Measurements from ENCODE around the gene ARPC2. TPM values are rescaled to one million over a fixed set of nuclear protein-coding genes. Genes with fewer than 3 reads are reported as not detected.

The ARPC2 gene
- polyA plus RNA-seq, 1 experiment = 666 TPM

DNA sequence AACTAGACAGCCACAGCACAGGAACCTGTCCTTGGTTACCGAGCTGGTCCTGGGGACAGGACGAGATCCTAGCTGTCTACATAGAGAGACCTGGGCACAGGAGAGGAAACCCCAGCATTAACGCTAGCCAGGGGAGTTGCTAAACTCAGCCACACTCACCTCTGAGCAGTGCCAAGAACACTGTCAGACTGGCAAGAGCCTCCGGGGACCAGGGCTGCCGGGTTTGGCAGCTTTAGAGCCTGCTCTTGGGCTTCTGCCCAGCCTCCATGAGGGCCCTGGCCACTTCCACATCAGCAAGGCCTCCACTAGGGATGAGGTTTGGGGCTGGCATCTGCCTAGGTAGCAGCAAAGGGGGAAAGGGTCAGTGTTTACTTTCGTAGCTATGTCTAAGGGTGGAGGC lies 68.6 kb downstream of the ARPC2 start:
- Histone ChIP-seq H3K27me3 (ENCODE audit: control insufficient read depth, insufficient read depth, low read length) (no peaks in the 10 kb centered on the region), H3K4me3 (ENCODE audit: low read depth, low read length) (peak overlapping the region; percentile 64), H3K9me3 (ENCODE audit: control insufficient read depth, insufficient read depth, low read length) (no peaks in the 10 kb centered on the region), H3K27ac (ENCODE audit: low read depth, low read length) (peak overlapping the region; percentile 100)
- ChIA-PET CTCF (interaction anchor here (2.0 to 4.7 kb wide), 4 partner anchors 10 to 110 kb away, joined by 9 to 35 read pairs (median 15); partner anchors contain the start of gene PNKD), POLR2A (interaction anchor here (0.5 to 2.5 kb wide), 2 partner anchors 10 to 85 kb away, joined by 3 to 13 read pairs; no protein-coding TSS in a partner anchor)
- DNase-seq (ENCODE audit: low read depth, low spot score) = no peak
- TF ChIP-seq, protein P1, sequence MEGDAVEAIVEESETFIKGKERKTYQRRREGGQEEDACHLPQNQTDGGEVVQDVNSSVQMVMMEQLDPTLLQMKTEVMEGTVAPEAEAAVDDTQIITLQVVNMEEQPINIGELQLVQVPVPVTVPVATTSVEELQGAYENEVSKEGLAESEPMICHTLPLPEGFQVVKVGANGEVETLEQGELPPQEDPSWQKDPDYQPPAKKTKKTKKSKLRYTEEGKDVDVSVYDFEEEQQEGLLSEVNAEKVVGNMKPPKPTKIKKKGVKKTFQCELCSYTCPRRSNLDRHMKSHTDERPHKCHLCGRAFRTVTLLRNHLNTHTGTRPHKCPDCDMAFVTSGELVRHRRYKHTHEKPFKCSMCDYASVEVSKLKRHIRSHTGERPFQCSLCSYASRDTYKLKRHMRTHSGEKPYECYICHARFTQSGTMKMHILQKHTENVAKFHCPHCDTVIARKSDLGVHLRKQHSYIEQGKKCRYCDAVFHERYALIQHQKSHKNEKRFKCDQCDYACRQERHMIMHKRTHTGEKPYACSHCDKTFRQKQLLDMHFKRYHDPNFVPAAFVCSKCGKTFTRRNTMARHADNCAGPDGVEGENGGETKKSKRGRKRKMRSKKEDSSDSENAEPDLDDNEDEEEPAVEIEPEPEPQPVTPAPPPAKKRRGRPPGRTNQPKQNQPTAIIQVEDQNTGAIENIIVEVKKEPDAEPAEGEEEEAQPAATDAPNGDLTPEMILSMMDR (IDR thresholded peaks at IDR 0.05; ENCODE audit: low read depth, low read length) = no peak

DNA sequence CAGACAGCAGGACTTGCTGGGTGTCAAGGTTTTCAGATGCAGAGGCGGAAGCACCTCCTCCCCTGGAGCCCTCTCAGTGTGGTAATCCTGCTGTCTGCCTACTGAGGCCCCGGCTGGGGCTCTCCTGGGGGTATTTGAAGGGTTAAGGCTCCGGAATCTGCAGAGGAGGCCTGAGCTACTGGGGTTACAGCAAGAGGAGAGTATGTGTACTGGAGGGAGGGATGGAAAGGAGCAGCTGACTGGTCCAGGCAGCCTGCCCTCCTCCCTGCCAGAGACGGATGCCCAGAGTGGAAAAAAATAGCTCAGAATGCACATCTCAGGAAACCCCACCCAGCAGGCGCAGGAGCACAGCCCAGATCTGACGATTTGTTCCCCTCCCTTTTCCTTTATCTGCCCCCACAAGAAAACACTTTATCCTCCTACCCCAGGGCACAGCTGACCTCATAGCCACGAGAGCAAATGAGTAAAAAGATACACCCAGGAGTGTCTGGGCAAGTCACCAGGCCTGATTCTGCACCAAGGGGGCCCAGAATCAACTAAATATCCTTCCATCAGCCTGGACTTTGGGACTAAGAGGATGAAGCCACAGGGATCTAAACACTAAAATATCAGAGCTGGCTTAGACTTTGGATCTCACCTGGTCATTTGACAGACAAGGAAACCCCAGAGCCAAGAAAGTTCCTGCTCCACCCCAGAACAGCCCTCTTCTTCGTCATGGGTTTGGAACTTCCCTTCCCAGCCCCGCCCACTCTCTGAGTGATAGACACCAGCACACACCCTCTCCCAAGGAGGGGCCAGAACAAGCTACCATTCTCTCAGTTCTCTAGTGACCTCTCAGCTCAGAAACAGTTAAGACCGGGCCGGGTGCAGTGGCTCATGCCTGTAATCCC lies 69.8 kb downstream of the ARPC2 start:
- TF ChIP-seq, protein P1 (IDR thresholded peaks at IDR 0.05; ENCODE audit: low read depth, low read length) = no peak
- peak; percentile 84 for DNase-seq (ENCODE audit: low read depth, low spot score)
- ChIA-PET CTCF (interaction anchor here (2.0 to 3.1 kb wide), 3 partner anchors 14 to 109 kb away, joined by 14 to 24 read pairs (median 16); no protein-coding TSS in a partner anchor), POLR2A (interaction anchor here (0.7 to 2.5 kb wide), 10 partner anchors 9 to 155 kb away, joined by 3 to 17 read pairs (median 6); partner anchors contain the start of genes AAMP, CATIP, CTDSP1 and PNKD)
- Histone ChIP-seq H3K27ac (ENCODE audit: low read depth, low read length) (peak overlapping the region; percentile 100), H3K27me3 (ENCODE audit: control insufficient read depth, insufficient read depth, low read length) (no peaks in the 10 kb centered on the region), H3K9me3 (ENCODE audit: control insufficient read depth, insufficient read depth, low read length) (no peaks in the 10 kb centered on the region), H3K4me3 (ENCODE audit: low read depth, low read length) (peak overlapping the region; percentile 64)

DNA sequence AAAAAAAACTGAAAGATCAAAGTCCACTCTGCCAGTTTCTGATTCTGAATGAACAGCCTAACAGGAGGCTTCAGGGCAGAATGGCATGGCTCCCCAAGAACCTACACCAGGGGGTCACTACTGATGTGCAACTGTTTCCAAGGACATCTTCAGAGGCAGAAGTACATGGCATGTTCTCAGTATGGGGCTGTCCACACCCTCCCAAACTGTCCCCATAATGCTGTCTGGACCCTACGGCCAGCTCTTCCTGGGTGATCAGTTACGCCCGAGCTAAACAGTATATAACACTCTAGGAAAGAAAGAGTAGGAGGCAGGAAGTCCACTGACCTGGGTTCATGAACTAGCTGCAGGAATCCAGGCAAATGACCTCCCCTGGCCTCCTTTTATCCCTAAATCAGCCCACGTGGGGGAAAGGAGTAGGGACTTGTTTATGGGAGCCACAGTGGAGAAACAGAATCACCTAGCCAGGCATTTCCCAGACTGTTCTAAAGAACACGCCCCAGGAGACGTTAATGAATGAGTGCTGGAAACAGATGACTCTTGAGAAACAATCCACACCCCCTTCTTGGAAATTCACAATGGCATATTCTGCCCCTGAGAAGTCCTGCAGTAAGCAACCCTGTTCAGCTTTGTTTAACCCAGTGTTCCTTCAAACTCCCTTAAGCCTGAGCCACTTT lies 72.8 kb downstream of the ARPC2 start:
- ChIA-PET CTCF (interaction anchor here (1.8 to 5.6 kb wide), 4 partner anchors 12 to 177 kb away, joined by 7 to 64 read pairs (median 24); partner anchors contain the start of genes AAMP and PNKD), POLR2A (no interaction called here)
- Histone ChIP-seq H3K9me3 (ENCODE audit: control insufficient read depth, insufficient read depth, low read length) (no peaks in the 10 kb centered on the region), H3K27ac (ENCODE audit: low read depth, low read length) (peak overlapping the region; percentile 11), H3K27me3 (ENCODE audit: control insufficient read depth, insufficient read depth, low read length) (no peaks in the 10 kb centered on the region), H3K4me3 (ENCODE audit: low read depth, low read length) (peak overlapping the region; percentile 34; the same call in 1 of the 2 replicates)
- DNase-seq (ENCODE audit: low read depth, low spot score) = no peak
- TF ChIP-seq, protein P1 (IDR thresholded peaks at IDR 0.05; ENCODE audit: low read depth, low read length) = no peak

GRCh38 chr2:218290316-218291261 lies 73.6 kb downstream of the ARPC2 start:
- H3K4me3 ChIP-seq (ENCODE audit: low read depth, low read length) = peak overlapping the region; percentile 81
- POLR2A ChIA-PET = no interaction called here
- peak overlapping the region; percentile 57 for H3K27ac ChIP-seq (ENCODE audit: low read depth, low read length)
- no peaks in the 10 kb centered on the region for H3K27me3 ChIP-seq (ENCODE audit: control insufficient read depth, insufficient read depth, low read length)
- TF ChIP-seq, protein P1 (IDR thresholded peaks at IDR 0.05; ENCODE audit: low read depth, low read length) = no peak
- H3K9me3 ChIP-seq (ENCODE audit: control insufficient read depth, insufficient read depth, low read length) = no peaks in the 10 kb centered on the region
- DNase-seq (ENCODE audit: low read depth, low spot score) = no peak
- CTCF ChIA-PET = interaction anchor here (0.5 to 5.6 kb wide), 6 partner anchors 11 to 193 kb away, joined by 4 to 64 read pairs (median 8); partner anchors contain the start of genes AAMP, CATIP and PNKD
